ENCODE results near the gene MARK4. TPM values are rescaled to one million over a fixed set of nuclear protein-coding genes. Genes with fewer than 3 reads are reported as not detected.
"Not testable (repeated sequence)": the region's sequence is repeated elsewhere in the genome, so short reads cannot be mapped to it uniquely, and the experiment has no call there.

Gene MARK4
- total RNA-seq, 1 donor from 2014 or later, result 17.5 TPM

DNA sequence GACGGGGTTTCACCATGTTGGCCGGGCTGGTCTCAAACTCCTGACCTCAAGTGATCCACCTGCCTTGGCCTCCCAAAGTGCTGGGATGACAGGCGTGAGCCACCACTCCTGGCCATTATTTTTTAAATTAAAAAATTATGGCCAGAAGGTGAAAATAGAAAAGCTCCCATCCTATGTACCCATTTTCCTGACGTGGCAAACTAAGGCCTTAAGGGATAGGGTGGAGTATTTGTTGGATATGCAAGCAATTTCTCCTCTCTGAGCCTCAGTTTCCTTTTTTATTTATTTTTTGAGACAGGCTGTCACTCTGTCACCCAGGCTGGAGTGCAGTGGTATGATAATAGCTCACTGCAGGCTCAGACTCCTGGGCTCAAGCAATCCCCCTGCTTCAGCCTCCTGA lies 83.8 kb downstream of the MARK4 start:
- ATAC-seq; DNase-seq (ENCODE audit: low spot score): not testable (repeated sequence)

DNA sequence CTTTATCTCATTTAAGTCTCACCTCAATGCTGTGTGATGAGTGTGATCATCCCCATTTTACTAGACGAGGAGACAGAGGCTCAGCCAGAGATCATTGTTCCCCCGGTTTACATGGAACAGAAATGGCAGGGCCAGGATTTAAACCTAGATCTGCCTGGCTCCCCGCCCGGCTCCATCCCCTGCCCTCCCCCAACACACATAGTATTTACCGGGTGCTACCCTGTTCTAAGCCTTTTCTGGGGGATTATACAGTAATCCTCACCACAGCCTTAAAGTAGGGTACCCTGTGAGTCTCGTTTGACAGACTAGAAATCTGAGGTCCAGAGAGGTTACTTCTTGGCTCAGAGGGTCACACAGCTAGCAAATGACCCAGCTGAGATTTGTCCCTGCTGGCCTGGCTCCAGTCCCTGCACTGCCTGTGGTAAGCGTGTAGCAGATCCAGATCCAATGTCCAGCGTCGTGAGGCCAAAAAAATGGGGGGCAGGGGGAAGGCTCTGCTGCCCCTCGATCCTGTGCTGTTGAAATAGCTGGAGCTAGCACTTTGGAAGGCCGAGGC lies 85.7 kb downstream of the MARK4 start:
- ATAC-seq (no peak), DNase-seq (ENCODE audit: low spot score) (no peak)

DNA sequence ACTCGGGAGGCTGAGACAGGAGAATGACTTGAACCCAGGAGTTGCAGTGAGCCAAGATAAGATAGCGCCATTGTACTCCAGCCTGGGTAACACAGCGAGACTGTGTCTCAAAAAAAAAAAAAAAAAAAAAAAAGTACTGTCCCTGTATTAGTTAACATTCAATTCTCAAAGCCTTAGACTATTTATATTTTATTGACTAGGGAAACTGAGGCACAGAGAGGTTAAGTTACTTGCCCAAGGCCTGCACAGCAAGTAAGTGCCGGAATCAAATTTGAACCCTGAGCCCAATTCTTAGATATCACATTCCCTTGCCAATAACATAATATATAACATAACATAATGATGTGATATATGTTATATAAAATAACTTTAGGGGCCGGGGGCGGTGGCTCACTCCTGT lies 88.6 kb downstream of the MARK4 start:
- ATAC-seq (no peak), DNase-seq (ENCODE audit: low spot score) (no peak)

DNA sequence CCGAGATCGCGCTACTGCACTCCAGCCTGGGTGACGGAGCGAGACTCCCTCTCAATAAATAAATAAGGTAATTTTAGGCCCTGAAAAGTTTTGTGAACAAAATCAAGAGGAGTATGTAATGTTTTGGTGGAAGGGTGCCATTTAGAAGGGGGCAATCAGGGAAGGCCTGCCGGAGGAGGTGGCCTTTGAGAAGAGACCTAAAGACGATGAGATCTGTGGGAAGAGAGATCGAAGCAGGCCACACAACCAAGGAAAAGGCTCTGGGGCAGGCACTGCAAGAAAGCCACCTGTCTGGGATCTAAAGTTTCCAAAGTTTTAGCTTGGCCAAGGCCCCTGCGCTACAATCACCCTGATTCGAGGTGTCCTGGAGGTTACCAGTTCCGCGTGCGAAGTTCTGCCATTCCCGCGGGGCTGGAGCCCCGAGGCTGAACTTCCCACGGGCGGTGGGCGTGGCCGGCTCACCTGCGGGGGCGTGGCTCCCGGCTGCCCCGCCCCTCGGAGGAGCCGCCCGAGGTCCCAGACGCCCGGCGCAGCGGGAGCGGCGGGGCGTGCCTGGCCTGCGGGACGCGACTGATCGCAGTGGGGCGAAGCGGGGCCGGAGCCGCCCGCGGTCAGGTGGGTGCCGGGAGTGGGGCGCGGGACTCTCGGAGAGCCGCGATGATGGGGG lies 89.3 kb downstream of the MARK4 start, which contains the start of gene KLC3:
KLC3 (plus strand) TSS at position 519 of the 667 bp plus-strand sequence. CDS start 4,792 bp downstream, outside the sequence.
- no peak for DNase-seq (ENCODE audit: low spot score)

DNA sequence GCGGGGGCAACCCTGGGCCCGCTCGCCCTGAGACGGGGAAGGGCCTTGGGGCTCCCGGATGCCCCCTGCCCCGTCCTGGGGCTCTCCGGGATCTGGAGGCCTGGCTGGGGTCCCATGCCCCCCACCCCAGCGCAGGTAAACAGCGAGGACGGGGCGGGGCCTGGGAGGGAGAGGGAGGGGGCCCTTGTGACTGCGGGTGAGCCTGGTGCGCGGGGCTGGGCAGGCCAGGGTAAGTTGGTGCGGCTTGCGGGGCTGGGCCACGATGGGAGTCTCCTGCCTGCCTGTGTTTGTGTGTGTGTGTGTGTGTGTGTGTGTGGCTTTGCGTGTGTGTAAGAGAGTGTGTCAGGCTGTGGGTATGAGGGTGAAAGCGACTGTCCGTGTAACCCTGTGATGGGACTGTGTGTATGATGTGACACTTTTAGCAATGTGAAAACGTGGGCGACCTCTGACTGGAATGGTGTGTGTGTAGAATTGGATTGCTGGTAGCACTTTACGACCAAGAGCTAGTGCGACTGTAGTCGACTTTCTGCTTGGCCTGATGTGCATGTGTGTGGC lies 89.9 kb downstream of the MARK4 start:
- no peak for DNase-seq (ENCODE audit: low spot score)
- ATAC-seq, result no peak

More for the DNA sequence above, 89.3 kb downstream of the MARK4 start, which contains the start of gene KLC3:
- peak; percentile 68 for ATAC-seq

DNA sequence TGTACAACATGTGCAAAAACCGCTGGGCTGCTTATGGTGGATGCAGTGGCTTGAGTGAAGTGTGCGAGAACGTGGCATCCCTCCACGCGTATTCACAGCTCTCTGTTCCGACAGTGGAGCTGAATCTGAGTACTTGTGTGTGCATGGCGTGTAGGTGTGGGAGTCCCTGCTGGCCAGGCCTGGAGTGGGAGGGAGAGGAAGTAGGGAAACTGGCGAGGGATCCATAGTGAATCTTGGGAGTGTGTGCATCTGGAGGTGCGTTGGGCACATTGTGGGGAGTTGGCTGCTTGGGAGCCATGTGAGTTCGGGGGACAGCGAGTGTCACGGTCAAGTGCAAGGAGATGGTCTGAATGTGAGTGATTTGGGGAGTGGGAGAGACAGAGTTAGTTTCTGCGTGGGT lies 91.8 kb downstream of the MARK4 start:
- DNase-seq (ENCODE audit: low spot score) (no peak), ATAC-seq (no peak)

DNA sequence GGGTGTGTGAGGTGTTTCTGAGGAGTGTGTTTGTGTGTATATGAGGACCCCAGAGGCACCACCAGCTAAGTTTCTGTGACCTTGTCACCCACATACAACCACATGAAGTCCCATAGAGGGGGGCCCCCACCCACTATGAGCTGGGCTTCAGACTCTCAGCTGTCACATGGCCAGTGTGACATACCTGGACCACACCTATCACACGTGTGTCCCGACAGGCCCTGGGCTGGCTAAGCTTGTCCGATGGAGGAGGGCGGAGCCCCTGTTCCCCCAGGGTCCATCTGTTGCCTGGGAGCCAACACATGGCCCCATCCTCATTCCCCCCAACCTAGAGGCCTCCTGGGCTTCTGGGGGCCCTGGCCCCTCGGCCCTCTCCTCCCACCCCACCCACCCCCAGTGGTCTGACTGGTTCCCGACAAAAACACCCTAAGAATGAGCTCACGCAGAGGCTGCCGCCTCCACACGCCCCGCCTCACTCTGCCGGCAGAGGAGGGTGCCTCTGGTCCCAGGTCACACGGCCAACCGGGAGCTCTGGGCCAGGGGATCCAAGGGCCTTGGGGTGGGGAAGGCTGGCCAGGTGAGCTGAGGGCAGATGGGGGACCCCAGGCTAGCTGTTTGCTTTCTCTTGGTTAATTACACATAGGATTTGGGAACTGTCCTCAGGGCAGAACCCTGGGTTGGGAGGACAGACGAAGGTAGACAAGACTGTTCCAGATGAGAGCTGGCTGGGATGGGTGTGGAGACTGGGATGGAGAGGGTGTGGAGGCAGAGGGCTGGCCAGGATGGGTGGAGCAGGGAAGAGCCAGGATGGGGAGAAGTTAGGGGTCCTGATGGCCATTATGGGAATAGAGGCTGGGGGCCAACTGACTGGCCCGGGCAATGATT lies 93.8 kb downstream of the MARK4 start:
- ATAC-seq, result no peak
- no peak for DNase-seq (ENCODE audit: low spot score)

DNA sequence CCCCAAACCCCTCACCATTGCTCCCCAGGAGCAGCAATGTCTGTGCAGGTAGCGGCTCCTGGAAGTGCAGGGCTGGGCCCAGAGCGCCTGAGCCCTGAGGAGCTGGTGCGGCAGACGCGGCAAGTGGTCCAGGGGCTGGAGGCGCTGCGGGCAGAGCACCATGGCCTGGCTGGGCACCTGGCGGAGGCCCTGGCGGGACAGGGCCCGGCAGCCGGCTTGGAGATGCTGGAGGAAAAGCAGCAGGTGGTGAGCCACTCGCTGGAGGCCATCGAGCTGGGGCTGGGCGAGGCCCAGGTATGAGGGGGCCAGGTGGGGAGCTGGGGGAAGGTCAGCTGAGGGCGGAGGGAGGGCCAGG lies 94.4 kb downstream of the MARK4 start:
- ATAC-seq (no peak), DNase-seq (ENCODE audit: low spot score) (no peak)

DNA sequence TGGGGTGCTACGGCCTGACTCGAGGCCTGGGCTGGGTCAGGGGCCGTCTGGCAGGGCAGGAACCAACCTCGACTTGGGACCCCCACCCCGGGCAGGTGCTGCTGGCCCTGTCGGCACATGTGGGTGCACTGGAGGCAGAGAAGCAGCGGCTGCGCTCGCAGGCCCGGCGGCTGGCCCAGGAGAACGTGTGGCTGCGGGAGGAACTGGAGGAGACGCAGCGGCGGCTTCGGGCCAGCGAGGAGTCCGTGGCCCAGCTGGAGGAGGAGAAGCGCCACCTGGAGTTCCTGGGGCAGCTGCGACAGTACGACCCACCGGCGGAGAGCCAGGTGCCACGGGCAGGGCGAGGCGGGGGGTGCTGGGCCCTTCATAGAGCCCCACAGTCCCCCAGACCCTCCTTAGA lies 95.4 kb downstream of the MARK4 start:
- DNase-seq (ENCODE audit: low spot score) (no peak), ATAC-seq (no peak)

DNA sequence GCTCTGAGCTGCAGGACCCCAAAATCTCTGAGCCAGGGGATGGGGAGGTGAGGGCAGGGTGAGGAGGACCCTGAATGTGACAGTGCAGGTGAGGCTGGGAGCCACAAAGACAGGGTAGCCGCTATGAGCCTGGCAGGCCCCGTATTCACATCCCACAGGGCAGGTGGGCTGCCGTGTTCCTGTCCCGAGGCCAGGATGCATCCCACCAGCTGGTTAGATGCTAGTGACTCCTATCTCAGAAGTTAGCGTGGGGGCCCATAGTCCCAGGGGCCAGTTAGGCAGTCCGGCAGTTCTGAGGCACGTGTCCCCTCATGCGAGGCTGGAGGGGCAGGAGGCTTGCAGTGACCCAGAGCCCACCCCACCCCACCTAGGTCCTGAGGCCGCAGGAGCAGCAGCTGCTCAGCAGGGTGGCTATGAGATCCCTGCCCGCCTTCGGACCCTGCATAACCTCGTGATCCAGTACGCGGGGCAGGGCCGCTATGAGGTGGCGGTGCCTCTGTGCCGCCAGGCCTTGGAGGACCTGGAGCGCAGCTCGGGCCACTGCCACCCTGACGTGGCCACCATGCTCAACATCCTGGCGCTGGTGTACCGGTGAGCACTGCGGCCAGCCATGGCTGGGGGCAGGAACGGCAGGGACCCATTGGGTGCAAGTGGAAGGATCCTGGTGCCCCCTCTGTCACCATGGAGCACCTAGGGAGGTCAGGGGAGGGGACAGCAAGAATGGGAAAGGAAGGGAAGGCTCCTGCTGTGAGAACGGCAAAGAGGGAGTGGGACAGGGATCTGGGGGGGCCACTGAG lies 96.7 kb downstream of the MARK4 start:
- DNase-seq (ENCODE audit: low spot score) (no peak), ATAC-seq (peak; percentile 8)

DNA sequence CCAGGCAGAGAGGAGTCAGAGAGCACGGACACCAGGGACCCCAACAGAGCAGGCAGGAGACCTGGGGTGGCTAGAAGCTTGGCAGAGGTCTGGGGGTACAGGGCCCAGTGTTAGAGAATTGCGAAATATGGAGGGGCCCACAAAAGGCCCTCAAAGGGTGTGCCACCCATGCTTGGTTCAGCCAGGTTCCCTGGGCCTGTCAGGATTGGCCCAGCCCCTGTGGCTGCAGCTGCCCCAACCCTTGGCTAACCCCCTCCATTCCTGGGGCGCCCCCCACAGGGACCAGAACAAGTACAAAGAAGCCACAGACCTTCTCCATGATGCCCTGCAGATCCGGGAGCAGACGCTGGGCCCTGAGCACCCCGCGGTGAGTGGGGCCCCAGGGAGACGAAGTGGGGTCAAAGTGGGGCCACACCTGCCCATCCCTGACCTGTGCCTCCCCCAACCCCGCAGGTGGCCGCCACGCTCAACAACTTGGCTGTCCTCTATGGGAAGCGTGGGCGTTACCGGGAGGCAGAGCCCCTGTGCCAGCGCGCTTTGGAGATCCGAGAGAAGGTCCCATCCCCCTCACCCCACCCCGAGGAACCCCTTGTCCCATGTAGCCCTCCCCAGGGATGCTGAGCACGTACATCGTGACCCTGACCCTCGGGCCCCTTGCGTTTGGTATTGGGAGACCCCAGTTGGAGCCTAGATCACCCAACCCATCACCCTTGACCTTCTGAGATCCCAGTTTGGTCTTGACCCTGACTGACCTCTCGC lies 97.5 kb downstream of the MARK4 start:
- DNase-seq (ENCODE audit: low spot score) (no peak), ATAC-seq (no peak)

DNA sequence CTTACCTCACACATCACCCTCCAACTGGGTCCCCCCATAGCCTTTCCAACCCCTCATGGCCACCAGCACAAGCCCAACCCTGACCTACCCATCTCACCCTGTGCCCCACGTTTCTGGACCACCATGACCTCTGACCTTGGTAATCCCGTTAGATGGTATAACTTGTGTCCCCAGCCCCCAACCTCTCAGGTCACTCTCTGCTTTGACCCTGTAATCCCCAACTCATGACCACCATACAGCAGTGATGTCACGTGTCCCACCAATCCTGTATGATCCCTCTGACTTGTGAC lies 98.0 kb downstream of the MARK4 start:
- ATAC-seq (no peak), DNase-seq (ENCODE audit: low spot score) (no peak)

DNA sequence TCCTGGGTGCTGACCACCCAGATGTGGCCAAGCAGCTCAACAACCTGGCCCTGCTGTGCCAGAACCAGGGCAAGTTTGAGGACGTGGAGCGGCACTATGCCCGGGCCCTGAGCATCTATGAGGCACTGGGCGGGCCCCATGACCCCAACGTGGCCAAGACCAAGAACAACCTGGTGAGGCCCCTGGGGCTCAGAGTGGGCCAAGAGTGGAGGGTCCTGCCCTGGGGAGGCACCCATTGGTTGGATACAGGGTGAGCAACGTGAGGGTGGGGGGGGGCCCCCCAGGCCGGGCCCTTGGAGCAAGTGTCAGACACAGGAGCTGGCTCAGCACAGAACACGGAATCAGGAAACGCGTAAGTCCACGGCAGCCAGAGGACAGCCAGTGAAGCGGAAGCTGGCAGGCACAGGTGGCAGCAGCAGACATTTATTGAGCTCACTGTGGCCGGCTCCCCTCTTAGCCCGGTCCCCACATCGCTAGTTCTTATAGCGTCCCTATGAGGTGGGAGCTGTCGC lies 98.4 kb downstream of the MARK4 start:
- no peak for DNase-seq (ENCODE audit: low spot score)
- no peak for ATAC-seq

DNA sequence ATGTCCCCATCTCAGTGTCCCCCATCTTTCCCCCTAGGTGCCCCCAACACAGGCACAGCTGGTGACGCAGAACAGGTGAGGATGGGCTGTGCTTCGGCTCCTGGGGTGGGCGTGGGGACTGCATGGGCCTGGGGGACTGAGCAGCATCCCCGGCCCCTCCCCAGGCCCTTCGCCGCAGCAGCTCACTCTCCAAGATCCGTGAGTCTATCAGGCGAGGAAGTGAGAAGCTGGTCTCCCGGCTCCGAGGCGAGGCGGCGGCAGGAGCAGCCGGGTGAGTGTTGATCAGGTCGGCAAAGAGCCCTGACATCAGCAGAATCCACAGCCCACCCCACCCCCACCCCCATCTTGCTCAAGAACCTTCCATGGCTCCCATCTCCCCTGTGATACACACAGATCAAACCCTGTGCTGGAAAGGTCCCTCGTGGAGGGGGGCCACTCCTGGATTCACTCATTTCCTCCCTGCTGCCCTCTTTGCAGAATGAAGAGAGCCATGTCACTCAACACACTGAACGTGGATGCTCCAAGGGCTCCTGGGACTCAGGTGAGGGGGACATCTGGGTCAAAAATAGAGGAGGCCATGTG lies 99.5 kb downstream of the MARK4 start:
- ATAC-seq, result no peak
- DNase-seq (ENCODE audit: low spot score), result no peak

DNA sequence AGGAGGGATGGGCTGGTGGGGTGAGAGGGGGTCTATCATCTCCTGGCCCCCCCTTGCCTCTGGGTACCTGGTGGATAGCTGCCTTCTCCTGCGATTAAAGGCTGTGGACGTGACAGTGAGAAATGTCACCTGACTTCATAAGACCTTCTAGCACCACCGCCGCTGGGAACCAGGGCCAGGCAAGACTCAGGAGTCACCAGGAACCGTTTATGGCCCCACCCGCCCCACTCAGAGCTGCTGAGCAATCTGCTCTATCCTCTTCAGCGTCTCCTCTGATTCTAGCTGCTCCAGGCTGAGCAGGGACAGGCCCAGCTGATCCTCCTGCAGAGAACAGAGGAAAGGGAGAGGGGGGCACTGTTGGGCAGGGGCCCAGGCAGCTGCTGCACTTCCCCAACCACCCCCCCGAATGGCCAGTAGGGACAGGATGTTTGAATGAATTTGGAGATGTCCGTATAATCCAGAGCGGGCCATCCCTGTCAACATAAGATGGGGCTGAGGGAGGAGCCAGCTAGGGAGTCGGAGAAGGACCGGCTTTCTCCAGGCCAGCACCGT lies 100.4 kb downstream of the MARK4 start:
- ATAC-seq, result no peak
- DNase-seq (ENCODE audit: low spot score), result no peak

DNA sequence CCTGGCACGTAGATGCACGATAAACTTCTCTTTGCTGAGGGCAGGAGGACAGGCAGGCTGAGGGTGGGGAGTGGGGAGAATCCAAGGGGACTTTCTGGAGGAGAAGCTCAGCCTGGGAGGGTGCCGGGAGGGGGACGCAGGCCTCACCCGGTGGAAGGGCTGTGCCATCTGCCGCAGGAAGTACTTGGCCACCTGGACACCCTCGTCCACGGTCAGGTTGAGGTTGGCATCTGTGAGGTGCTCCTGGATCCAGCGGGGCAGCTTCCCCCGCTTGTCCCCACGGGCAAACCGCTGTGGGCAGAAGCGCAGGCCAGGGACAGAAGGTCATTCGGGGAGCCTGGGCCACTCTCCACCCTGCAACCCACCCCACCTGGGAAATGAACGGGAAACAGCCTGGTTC lies 101.0 kb downstream of the MARK4 start:
- ATAC-seq (no peak), DNase-seq (ENCODE audit: low spot score) (no peak)

DNA sequence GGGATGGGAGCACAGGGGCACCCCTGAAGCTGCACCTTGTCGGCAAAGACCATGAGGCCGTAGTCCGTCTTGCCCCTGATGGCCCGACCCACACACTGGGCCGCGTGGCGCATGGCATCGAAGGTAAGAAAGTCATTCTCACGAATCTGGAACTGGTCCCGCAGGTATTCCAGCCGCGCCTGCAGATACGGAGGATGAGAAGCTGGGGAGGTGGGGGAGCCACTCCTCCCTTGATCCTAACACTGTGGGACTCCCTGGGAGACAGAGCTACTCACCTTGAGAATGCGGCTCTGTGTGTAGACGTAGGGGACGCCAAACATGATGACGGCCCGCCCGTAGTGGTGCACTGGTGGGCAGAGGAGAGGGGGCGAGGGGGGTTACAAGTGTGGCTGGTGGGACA lies 101.4 kb downstream of the MARK4 start:
- DNase-seq (ENCODE audit: low spot score), result no peak

DNA sequence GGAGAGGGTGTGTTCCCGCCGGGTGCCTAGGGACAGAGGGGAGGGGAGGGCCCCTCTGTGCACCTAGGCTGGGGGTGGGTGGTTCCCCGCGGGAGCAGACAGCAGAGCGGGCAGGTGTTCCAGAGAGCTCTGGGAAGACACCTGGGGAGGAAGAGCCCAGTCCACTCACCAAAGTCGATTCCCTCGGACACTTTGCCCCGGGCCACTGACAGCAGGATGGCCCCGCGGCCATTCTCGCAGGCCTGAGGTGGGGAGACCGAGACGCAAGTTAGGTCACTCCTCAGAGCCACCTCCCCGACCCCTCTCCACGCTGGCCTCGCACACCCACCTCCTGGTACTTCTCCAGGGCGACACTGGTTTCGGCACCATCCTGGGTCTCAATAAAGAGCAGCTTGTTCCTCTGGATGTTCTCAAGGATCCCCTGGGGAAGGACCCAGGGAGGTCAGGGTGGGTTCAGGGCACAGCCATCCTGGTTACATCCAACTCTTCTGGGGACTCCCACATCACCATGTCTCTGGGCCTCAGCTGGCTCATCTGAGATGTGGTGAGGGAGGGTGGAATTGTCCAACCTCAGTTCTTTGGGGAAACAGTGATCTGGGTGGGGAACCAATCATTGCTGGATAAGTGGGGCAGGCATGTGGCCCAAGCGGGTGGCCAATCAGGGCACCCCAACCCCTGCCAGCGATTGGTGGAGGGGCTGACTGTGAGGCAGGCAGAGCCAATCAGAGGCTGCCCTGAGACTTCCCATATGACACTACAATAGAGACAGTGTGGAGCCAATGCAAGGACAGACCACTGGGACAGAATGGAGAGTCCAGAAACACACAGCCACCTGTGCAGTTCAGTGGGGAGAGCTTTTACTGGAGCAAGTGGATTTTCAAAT lies 102.1 kb downstream of the MARK4 start:
- ATAC-seq, result no peak
- DNase-seq (ENCODE audit: low spot score), result no peak

More for the DNA sequence above, 101.4 kb downstream of the MARK4 start:
- no peak for ATAC-seq

Data from left lobe of liver (tissue), 2 donors.